Activated CD8-positive, alpha-beta memory T cell treated with anti-CD3 and anti-CD28 coated beads for 48 hours (primary cell): ENCODE measurements around the gene ADGRB2.

Experiments used
- DNase-seq, 3 experiments: peaks; one replicate each; pipeline ENCODE4 v3.0.0-alpha.2; 2020; ENCODE audit warnings: low read depth in 2 of 3, low spot score in 2 of 3

ADGRB2 gene, protein sequence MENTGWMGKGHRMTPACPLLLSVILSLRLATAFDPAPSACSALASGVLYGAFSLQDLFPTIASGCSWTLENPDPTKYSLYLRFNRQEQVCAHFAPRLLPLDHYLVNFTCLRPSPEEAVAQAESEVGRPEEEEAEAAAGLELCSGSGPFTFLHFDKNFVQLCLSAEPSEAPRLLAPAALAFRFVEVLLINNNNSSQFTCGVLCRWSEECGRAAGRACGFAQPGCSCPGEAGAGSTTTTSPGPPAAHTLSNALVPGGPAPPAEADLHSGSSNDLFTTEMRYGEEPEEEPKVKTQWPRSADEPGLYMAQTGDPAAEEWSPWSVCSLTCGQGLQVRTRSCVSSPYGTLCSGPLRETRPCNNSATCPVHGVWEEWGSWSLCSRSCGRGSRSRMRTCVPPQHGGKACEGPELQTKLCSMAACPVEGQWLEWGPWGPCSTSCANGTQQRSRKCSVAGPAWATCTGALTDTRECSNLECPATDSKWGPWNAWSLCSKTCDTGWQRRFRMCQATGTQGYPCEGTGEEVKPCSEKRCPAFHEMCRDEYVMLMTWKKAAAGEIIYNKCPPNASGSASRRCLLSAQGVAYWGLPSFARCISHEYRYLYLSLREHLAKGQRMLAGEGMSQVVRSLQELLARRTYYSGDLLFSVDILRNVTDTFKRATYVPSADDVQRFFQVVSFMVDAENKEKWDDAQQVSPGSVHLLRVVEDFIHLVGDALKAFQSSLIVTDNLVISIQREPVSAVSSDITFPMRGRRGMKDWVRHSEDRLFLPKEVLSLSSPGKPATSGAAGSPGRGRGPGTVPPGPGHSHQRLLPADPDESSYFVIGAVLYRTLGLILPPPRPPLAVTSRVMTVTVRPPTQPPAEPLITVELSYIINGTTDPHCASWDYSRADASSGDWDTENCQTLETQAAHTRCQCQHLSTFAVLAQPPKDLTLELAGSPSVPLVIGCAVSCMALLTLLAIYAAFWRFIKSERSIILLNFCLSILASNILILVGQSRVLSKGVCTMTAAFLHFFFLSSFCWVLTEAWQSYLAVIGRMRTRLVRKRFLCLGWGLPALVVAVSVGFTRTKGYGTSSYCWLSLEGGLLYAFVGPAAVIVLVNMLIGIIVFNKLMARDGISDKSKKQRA (N-terminal part only)

DNA sequence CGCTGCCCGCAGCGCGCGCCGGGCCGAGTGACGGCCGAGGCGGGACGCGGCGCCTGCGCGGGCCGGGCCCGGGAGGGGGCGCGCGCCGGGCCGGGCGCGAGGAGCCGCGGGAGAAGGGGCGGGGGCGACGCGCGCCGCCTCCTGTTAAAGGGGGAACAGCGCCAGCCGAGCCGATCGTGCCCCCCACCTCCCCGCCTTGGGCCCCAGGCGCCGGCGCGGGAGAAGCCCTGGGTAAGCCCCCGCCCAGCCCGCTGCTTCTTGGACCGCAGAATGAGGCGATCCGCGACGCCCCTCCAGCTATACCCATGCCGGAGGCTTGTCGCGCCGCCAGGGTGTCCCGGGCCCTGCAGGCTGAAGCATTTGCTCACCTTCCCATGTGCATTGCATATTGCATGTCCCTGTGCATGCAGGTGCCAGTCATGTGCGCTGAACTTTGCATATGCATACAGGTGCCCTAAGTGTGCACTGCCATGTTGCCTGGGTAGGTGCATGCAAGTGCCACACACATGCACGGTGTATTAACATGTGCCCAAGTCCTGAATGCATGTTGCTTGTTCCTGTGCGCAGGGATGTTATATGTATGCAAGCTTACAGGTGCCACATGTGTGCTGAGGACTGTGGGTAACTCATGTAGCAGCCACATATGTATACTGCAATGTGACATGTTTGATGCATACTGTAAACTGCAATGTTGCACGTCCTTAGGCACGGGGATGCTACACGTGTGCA is at the start of gene ADGRB2:
Gene ADGRB2, minus strand, starts transcription at position 29 of the 729 bp plus-strand sequence. CDS start 7,119 bp downstream, outside the sequence.
- no peak for DNase-seq

GRCh38 chr1:31812158-31812829 is 48.2 kb upstream of the ADGRB2 start:
- DNase-seq, result no peak

- no peak for DNase-seq
Measured at GRCh38 chr1:31811605-31812004, 47.5 kb upstream of the ADGRB2 start.

- DNase-seq, result no peak
Measured at GRCh38 chr1:31809698-31810097, 45.6 kb upstream of the ADGRB2 start.

DNA sequence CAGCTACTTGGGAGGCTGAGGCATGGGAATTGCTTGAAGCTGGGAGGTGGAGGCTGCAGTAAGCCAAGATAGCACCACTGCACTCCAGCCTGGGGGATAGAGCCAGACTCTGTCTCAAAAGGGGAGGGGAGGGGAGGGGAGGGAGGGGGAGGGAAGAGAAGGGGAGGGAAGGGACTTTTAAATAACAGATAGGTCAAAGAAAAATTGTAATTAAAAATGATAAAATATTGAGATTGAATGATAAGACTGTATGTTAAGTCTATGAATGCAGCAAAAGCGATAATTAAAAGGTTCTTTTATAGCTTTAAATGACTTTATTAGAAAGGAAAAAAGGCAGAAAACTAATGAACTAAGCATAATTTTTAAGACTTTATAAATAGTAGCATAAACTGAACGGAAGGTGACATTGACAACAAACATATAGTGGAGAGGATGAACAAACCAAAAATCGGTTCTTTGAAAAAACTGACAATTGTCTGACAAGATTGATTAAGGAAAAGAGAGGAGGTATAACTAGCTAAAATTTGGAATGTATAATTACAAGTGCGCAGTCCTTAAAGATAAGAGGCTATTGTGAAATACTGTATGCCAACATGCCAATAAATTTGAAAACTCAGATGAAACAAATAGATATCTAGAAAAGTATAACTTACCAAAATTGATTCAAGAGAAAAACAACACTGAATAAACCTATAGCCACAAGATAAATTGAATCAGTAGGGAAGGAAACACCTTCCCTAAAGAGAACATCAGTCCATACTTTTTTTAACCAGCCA is 43.3 kb upstream of the ADGRB2 start:
- no peak for DNase-seq

DNA sequence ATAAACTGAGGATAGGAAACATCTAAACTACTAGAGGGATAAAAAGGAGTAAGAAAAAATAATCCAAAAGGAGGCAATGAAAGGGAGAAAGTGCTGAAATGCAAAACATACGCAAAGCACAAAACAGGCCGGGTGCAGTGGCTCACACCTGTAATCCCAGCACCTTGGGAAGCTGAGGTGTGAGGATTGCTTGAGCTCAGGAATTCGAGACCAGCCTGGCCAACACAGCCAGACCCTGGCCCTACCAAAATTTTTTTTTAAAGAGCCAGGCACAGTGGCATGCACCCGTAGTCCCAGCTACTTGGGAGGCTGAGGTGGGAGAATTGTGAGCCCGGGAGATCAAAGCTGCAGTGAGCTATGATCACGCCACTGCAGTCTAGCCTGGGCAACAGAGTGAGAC is 41.2 kb upstream of the ADGRB2 start:
- no peak for DNase-seq

- DNase-seq, result no peak
Measured at GRCh38 chr1:31804098-31804497, 40.0 kb upstream of the ADGRB2 start.

- no peak for DNase-seq
Measured at GRCh38 chr1:31803610-31804009, 39.5 kb upstream of the ADGRB2 start.

DNA sequence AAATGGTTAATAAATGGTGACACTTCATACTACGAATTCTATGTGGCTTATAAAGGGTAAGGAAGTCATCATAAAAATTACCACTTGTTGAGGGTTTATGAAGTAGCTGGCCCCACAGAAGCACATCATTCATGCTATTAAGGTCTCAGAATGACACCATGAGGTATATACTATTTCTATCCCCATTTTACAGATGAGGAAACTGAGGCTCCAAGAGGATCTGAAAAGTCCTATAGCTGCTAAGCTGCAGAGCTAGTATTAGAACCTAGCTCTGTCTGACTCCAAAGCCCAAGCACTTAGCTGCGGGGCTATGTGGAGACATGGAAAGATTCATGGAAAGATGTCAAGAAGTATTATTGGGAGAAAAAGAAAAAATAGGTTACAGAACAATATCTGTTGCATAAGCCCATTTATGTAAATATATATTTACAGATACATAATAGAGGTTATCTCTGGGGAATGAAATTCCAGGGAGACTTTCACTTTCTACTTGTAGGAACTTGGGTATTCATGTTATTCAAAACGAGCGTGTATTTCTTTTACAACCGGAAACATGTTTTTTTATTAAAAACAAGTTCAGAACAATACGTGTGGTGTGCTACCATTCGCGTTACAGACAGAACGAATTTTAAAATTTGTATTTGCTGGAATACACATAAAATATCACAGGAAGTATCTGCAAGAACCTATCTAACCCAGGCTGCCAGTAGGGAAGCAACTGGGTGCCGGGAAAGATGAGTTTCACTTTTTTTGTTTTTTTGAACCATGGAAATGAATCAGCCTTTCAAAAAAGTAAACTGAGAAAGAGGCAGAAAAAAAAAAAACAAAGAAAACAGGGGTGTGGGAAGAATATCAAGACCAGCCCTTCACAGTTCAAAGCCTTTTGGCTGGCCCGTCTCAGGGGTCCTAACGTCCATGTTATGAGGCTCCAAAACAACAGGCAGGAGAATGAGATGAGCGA is 38.3 kb upstream of the ADGRB2 start:
- no peak for DNase-seq

- DNase-seq, result no peak
Measured at GRCh38 chr1:31801458-31801857, 37.3 kb upstream of the ADGRB2 start.

GRCh38 chr1:31800674-31800967 is 36.5 kb upstream of the ADGRB2 start:
- DNase-seq, result no peak

- no peak for DNase-seq
Measured at GRCh38 chr1:31799895-31800673, 35.9 kb upstream of the ADGRB2 start.

DNA sequence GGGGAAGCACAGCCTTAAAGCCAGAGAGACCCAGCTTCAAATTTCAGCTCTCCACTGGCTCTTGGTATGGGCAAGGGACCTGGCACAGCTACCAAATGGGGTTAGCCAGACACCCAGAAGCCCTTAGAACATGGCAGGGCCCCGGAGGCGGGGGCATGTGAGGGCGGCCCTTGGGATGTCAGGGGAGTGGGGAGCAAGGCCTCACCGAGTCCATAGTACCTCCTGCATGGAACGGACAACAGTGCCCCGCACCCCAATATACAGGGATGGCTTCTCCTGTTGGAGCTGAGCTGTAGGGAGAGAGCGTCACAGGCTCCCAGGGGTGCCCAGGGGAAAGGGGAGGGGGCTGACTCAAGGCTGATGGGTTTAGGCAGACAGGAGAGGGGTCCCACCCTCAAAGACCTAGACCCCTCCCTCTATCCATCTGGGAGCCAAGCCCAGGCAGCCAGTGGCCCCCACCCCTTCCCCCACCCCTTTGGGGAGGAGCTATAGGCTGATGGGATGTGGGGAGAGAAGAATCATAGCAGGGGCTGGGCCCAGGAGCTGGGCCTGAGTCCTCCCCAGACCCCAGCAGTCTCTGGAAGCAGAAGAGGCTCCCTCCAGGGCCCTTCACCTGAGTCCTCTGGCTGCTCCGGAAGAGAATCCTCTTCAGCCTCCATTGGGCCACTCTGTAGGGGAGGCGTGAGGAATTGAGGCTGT is 35.2 kb upstream of the ADGRB2 start:
- DNase-seq, result no peak

GRCh38 chr1:31798433-31799195 is 34.5 kb upstream of the ADGRB2 start:
- DNase-seq, result no peak

GRCh38 chr1:31798086-31798432 is 33.9 kb upstream of the ADGRB2 start:
- no peak for DNase-seq

GRCh38 chr1:31797216-31797615 is 33.1 kb upstream of the ADGRB2 start:
- DNase-seq, result no peak

- no peak for DNase-seq
Measured at GRCh38 chr1:31796707-31797106, 32.6 kb upstream of the ADGRB2 start.
